Ramos (cell line): ENCODE data around the gene CNPY1.
"Not testable (repeated sequence)": the region's sequence is repeated elsewhere in the genome, so short reads cannot be mapped to it uniquely, and the experiment has no call there.

Experiments
- in situ Hi-C: fragments of 300-500 bp; cut with MboI; formaldehyde crosslinking; loops from one replicate; pipeline ENCODE4 v1.14.3; 2022; ENCODE audit warnings: low sequenced_read_pairs; ENCODE audit not compliant: unreplicated experiment

Gene CNPY1

DNA sequence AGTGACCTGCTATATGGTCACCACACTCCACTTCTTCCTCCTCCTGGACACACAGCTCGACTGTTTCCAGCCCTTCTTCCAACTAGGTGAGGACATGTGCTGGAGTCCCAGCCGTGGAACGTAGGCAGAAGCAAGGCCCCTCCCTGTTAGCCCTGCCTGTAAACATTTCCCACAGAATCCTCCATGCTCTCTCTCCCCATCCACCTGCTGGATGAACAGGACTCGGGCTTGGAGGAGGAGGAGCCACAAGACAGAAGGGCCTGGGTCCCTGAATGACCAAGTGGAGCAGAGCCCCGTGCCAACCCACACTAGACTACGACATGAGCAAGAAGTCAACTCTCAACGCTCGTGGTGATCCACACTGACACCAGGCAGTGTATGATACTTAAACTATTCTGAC, 9.9 kb downstream of the CNPY1 start:
- in situ Hi-C loops = no loop called here

DNA sequence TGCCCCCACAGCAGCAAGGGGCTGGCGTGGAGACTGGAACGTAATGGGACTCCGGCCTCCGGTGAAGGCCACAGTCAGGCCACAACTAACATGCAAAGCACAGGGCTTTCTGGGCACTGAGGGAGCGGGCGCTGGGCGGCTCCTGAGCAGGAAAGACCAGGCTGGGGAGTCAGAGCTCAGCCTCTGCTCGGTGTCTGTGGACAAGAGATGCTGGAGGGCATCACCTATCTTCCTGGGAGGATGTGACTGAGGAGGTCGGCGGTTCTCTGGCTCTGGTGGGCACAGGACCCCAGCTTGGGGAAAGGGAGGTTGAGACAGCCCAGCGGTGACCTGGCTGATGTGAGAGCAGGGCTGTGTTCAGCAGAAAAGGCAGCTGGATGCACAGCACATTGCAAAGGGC, 11.7 kb downstream of the CNPY1 start:
- in situ Hi-C loops = no loop called here

DNA sequence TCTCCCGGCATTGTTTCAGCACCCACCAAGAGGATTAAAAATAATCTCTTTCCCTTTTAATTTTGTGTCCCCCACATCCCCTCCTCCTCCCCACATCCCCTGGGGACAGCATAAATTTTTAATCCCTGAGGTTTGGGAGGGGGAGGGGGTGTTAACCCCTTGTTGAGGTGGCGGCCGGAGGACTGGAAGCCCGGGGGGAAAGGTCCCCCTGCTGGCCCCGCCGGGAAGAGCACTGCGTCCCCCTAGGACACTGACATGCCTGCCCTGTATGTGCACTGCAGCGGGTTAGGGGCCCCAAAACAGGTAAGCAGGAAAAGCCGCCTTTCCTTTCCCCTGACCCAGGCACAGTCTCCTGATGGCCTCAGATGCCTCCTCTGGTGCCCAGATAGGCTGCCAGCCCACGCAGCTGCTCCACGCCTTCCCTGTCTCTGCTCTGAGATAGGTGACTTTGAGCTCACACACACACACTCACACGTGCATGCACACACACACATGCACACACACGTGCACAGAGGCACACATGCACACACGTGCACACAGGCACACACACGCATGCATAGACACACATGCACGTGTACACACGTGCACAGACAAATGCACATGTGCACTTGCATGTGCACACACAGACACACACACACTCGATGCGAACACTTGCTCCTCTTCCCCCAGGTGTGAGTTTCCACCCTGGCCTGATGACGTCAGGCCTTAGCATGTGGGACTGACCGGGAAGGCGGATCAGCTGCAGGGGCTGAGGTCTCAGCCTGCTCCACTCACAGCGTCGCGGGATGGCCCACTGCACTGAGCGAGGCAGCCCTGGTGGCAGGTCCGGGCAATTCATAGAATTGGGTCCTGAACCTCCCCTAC, 12.3 kb downstream of the CNPY1 start:
- in situ Hi-C loops = no loop called here

DNA sequence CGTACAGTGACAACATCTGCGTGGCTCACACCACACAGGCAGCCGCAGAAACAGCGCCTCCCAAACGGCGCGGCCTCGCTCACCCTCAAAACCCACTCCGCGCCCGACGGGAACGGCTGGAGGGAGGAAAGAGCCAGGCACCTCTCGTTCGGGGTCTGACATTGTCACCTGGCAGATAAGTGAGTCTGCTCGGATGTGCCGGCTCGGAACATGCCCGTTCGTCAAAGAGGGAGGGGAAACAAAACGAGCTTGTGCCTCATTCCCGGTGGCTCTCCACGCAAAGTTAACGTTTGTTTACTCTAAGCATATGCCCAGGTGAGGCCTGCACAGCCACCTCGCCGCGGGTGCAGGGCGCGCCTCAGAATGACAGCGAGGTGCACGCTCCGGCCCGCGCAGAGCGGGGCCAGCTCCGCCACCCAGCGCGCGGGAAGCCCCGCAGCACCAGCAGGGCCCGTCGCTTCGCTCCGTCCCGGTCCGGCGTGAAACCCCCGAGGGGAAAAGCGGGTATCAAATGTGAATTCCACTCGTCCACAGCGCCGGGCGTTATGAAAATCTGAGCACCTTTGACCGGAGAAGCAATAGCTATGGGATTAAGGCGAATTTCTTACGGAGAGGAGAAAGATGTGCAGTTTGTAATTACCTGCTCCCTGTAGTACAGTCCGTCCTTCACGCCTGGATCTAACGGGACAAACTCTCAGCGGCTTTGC, 13.1 kb downstream of the CNPY1 start:
- in situ Hi-C loops = no loop called here

DNA sequence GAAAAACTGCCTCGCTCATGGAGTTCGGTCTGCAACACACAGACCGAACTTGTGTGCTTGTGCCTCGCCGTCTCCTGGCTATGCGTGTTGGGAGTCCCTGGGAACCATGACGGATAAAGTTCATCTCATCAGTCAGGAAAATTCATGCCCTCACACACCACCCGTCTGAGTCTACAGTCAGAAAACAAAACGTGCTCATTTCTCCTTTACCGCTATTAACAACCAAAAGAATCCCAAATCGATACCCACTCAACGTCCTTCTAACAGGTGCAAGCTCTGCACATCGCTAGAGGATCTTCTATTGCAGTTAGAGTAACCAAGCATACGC, 13.6 kb downstream of the CNPY1 start:
- in situ Hi-C loops = no loop called here

DNA sequence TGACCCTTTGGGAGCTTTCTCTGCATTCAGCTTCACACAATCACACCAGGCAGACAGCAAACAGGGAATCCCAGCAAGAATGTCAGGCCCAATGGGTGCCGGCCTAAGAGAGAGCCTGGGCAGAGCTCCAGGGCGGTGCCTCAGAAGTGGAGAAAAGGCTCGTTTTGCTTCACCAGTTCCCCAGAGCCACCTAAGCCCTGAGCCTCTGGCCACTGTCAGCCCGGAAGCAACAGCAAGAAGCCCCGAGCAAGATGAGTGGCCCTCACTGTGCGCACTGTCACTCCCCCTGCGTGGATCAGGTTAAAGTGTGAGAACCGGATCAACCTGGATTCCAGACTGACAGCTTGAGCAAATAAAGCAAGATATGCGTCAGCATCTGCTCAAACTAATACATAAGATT, 14.7 kb downstream of the CNPY1 start:
- in situ Hi-C loops = no loop called here

DNA sequence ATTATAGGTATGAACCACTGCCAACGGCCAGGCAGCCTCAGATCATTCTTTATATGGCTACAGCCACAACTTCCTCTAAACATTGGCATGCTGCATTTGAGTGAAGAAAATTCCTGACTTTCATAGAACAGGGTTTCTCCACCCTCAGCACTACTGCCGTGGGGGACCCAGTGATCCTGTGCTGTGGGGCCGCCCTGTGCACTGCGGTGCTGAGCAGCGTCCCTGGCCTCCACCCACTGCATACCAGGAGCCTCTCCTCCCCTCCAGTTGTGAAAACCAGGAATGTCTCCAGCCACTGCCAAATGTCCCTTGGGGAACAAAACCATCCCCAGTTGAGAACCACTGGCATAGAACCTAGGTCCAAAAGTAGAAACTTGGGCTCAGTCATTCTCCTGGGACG, 15.8 kb downstream of the CNPY1 start:
- in situ Hi-C loops = no loop called here

DNA sequence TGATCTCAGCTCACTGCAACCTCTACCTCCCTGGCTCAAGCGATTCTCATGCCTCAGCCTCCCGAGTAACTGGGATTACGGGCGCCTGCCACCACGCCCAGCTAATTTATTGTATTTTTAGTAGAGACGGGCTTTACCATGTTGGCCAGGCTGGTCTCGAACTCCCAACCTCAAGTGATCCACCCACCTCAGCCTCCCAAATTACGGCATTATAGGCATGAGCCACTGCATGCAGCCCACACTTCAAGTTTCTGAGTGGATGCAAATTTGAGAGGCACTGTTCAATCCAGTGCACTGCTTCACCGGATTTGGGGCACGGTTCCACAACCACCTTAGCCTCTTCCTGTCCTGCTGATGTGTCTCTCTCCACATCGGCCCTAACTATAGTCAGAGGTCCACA, 16.5 kb downstream of the CNPY1 start:
- in situ Hi-C loops = no loop called here

DNA sequence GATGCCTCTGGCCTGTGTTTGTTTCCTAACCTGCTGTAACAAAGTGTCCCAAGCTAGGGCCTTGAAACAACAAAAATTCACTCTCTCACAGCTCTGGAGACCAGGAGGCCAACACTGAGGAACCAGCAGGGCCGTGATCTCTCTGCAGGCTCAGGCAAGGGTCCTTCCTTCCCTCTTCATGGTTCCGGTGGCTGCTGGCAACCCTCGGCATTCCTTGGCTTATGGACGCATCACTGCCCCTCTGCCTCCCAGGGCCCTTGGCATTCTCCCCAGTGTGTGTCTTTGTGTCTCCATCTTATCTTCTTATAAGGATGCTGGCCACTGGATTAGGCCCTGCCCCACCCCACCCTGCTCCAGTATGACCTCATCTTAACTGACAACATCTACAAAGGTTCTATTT, 17.0 kb downstream of the CNPY1 start:
- in situ Hi-C loops = no loop called here

DNA sequence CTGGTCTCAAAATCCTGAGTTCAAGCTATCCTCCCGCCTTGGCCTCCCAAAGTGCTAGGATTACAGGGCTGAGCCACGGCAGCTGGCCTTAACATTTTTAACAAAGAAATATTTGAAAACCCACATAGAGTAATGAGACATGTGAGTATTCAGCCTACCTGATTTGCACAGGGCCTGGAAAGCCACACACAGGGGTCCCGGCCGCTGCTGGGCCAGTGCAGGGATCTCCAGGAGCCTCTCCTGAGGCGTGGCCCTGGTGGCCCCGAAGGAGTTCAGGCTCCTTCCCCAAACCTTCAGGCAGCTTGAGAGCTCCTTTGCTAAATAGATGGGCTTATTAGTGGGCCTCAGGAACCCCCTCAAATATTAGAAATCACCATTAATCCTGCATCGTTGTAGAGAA, 18.7 kb downstream of the CNPY1 start:
- in situ Hi-C loops = no loop called here

DNA sequence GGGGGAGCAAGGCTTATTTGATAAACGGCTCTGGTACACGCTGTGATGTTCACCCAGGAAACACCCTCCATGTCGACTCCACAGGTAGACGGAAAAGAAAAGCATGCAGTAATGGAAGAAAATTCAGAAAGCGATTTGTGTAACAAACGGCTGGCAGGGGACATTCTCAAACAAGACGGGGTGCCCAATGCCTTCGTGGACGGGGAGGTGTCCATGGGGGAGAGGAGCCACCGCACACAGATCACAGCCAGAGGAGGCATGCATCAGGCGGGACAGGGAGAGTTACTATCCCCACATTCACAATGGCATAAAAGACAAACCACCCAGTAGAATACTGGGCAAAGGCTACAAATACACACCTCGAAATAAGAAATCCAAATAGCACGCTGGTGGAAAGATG, 20.1 kb downstream of the CNPY1 start:
- in situ Hi-C loops = no loop called here

DNA sequence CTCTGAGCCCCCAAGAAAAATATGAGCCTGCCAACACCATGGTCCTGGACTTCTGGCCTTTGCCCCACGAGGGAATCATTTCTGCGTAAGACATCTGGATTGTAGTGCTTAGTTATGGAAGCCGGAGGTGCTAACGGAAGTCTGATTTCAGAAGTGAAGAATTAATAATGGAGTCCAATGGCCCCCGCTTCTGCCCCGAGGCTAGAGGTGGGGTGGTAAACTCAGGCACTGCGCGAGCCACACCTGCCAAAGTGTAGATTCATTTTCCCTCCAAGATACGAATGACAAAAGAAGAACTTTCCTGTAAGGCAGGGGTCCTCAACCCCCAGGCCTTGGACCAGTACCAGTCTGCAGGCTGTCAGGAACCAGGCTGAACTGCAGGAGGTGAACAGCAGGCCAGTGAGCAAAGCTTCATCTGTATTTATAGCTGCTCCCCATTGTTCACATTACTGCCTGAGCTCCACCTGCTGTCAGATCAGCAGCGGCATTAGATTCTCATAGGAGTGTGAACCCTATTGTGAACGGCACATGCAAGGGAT, 22.3 kb downstream of the CNPY1 start:
- in situ Hi-C loops = no loop called here

DNA sequence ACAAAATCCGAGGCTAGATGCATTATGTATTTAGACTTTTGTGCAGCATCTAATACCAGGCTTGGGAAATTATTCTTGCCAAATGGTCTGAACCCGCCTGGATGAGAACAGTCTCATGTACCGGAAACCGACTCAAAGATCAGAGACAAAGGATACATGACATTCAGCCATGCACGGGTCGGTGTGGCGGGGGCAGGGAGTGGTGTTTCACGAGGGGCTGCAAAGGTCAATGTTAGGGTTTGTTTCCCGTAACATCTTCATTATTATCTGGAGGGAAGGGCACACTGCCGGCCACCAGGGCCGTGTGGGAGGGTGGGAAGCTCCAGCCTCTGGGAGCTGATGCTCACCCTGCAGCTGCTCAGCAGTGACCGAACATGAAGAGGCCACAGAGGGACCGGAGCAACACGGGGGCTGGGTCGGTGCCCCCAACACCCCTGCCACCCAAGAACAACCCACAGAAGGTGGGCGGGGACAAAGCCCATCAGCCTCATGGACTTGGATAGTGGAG, 23.1 kb downstream of the CNPY1 start:
- in situ Hi-C loops = no loop called here

DNA sequence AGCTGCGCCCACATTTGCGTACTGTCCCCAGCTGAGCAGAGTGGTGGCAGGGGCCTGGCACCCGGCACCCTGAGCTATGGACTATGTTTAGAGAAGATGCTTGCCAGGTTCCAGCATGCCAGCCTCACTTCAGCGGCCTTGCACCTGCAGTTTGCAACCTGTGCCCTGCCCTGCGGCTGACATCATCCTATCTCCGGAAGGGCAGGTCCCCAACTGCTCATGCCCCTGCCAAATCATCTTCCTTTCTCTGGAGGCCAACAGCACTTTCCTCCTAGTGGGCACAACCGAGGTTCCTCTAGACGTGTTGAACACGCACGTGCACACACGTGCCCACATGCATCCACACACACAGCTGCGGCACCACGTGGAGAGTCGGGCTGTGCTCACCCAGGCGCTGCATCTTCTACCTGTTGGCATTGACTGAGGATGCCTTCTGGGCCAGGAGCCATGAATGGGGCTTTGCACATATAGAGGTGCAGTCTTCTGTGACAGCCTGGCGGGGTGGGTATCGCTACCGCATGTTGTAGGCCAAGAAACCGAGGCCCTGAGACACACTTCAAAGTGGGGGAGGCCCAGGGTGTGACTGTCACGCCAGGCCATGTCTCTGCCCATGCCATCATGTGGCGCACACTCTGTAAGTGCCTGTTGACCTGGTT, 24.5 kb downstream of the CNPY1 start:
- in situ Hi-C loops = no loop called here

DNA sequence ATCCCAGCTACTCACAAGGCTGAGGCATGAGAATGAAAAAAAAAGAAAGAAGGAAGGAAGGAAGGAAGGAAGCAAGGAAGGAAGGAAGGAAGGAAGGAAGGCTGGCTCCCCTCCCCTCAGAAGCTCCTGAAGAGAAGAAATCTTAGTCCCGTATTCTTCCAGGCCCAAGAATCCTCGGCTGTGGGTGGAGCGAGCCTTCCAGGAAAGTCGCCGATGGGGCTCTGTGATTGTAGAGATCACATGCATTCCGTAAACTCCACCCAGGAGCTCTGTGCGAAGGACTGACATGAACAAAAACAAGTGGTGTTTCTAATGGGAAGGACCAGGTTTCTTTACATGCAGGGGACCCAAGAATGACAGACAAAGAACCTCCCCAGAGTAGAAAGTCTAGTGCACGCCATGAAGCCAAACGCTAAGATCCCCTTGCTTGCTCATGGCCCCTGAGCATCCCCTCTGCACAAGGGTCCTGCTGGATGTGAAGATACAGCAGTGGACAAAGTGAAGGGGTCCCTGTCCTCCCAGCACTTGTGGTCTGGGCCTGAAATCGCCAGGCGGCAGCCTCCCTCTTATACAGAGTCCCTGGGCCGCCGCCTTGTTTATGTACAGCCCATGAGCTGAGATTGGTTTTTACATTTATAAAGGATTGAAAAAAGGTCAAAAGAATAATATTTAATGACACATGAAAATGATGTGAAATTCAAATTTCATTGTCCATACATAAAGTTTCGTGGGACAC, 25.2 kb downstream of the CNPY1 start:
- in situ Hi-C loops = no loop called here

DNA sequence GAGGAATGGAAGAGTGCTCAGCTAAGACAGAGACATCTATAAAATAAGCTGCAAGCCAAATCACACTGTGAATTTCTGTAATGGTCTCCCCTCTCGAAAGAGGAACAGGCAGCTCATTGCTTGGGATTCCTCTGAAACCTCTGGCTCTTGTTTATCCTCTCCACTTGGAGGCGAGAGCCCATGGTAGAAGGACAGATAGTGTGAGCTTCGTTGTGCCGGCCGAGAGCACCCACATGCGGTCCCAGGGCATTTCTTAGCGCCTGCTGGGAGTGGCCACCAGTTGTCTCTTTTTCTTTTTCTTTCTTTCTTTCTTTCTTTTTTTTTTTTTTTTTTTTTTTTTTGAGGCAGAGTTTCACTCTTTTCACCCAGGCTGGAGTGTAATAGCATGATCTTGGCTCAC, 26.2 kb downstream of the CNPY1 start:
- in situ Hi-C loops = no loop called here

DNA sequence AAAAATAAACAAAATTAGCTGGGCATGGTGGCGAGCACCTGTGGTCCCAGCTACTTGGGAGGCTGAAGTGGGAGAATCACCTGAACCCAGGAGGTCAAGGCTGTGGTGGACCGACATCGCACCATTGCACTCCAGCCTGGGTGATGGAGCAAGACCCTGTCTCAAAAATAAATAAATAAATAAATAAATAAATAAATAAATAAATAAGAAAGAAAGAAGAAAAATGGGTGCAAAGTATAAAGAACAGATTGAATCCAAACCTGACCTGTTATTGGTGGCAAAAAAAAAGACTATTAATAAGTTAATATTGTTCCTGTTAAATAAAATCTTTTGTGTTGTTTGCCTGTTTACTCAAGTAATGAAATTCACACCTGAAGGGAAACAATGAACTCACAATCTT, 27.0 kb downstream of the CNPY1 start:
- in situ Hi-C loops = not testable (repeated sequence)

DNA sequence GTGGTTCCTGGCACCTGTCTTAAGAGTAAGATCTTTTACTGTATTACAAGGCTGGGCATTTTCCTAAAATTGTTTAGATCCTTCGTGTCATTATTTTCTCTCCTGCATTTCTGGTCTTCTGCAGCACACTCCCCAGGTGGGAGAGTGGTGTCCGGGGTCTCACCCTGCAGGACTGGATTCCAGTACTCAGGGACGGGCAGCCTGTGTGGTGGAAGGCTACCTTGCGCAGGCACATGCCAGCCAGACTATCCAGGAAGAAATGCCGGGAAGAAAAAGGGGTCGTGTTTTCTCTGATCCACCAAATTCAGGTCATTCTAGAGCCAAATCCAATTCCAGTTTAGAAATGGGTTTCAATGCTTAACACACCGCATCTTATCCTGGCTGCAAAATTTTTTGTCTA, 27.7 kb downstream of the CNPY1 start:
- in situ Hi-C loops = no loop called here

DNA sequence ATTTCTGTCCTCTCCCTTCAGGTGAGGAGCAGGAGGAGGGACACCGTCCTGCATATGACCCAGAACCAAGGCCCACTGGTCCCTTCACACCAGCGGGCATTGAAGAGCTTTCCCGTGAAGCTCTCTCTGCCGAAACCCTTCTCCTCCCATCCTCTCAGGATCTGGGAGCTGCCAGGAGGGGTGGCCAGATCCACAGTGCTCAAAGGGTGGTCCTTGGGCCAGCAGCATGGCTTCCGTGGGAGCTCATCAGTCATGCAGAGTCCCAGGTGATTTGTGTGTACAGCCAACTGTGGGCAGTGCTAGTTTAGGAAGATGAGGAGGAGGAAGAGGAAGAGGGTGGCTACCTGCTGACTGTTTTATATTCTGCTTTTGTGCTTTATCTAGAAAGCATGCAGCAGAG, 28.4 kb downstream of the CNPY1 start:
- in situ Hi-C loops = no loop called here

DNA sequence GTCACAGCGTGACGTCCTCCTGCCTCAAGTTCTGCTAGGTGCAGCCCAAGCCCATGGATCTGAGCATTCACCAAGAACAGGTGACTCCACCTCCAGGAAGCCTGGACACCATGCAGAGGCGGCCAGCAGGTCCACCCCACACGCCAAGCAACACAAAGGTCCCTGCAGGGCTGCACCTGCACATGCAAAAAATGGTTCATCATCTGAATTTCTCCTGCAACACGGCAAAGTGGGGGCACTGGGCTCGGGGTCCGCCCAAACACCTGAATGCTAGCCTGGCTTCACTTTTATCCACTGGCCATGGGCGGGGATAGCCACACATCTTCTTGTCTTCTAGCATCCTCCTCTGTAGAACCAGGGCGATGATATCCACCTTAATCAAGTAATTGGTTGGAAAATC, 28.9 kb downstream of the CNPY1 start:
- in situ Hi-C loops = no loop called here
